SKM-1 treated with dmso at 0.1 percent for 144 hours (cell line): ENCODE data around the gene KRT25.
"Not testable (repeated sequence)": the region's sequence is repeated elsewhere in the genome, so short reads cannot be mapped to it uniquely, and the experiment has no call there.

Source experiments
- DNase-seq: peaks from one replicate; lab custom pipeline; 2025; ENCODE audit not compliant: unreplicated experiment; lab: John Stamatoyannopoulos, UW

KRT25 gene

DNA sequence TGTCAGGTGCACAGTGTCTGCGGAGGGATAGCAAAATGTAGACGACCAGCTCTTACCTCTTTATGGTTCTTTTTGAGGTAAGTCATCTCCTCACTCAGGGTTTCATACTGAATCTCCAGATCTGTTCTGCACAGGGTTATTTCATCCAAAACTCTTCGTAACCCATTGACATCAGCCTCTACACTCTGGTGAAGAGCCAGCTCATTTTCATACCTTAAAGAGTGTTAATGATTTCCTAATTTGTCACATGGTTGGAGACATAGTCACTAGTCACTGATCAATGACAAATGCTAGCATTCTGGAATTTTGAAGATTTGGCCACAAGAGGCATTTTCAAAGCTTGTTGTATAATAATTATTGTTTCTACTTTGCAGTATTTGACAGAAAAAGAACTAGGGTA is 1.3 kb downstream of the KRT25 start:
- no peak for DNase-seq

DNA sequence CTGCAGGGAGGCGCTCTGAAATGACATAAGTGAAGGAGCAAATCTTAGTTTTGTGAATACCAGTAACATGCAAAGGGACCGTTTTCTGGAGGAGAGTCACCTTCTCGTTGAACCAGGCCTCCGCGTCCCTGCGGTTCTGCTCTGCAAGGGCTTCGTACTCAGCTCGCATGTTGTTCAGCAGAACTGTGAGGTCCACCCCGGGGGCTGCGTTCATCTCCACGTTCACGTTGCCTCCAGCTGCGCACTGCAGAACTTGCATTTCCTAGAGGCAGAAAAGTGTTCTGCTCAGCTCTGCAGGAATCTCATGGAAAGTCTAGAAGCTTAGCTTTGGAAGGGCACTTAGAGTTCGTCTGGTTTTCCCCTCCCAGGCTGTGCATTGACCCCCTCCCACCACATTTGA is 4.1 kb downstream of the KRT25 start:
- no peak for DNase-seq

DNA sequence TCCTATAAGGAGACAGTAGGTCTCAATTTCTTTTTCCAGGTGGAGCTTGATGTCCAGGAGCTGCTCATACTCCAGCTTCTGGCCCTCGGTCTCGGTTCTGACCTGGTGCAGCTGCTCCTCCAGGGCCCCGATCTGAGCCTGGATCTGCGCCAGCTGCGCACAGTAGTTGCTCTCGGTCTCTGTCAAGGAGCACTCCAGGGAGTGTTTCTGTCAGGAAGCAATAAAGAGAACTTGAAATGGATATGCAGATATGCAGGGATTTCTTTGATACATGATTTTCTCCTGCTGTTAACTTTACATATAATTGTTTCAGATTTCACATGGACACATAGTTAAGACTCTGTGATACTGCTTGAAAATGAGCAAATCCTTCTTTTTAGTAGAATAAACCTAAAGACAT is 4.7 kb downstream of the KRT25 start:
- no peak for DNase-seq

DNA sequence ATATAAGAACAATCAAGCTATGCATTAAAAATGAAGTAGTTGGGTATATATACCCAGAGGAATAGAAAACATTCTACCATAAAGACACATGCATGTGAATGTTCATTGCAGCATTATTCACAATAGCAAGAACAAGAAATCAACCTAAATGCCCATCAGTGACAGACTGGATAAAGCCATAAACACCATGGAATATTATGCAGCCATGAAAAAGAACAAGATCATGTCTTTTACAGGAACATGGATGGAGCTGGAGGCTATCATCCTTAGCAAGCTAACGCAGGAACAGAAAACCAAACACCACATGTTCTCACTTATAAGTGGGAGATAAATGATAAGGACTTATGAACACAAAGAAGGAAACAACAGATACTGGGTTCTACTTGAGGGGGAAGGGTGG is 6.5 kb downstream of the KRT25 start:
- not testable (repeated sequence) for DNase-seq

DNA sequence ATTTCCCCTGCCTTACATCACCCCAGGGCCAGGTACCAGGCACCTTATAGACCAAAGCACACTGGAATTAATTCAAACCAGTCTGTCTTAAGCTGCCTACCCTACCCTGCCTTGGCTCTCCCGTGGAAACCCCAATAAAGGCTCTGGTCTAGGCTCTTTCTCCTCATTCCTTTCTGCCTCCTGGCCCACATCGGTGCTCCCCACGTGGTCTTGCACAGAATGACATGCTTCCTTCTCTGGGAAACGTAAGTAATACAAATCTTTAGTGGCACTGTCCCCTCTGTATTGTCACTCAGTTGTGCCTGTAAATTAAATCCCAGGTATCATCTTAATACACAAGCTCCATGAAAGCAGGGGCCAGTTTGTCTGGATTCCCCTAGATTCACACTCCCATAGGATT is 16.6 kb downstream of the KRT25 start:
- DNase-seq = no peak

DNA sequence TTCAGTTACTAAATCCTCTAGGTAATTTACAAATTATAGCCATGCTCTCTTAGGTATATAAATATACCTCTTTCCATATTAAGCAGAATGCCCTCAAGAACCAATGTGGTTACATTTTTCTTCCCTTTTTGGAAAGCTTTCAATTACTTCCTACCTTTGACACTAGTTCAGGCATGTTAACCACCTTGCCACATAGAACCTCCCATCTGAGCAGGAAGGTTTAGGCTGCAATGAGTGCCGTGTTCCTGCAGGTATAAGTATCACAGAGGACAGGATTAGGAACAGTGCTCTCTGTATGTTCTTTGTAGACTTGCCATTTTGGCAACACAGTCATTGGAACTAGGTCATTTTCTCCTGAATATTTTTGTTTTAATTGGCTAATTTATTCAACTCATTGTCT is 20.1 kb downstream of the KRT25 start:
- no peak for DNase-seq

DNA sequence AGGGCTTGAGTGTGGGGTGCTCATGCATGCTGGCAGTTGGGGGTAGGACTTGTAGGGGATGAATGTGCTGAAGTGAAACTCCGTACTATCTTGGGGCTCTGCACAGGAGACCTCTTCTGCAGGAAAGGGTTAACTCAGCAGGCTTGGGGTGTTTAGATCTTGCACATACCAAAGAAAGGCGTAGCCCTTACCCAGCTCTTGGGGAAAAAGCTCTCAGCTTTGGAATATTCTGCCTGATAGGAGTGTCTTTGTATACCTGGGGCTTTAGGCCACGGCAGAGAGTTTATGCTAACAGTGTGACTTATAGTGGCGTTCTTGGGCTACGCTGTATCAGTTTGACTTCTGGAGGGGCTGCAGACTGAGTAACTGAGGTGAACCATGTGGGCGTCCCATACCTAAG is 21.1 kb downstream of the KRT25 start:
- no peak for DNase-seq

DNA sequence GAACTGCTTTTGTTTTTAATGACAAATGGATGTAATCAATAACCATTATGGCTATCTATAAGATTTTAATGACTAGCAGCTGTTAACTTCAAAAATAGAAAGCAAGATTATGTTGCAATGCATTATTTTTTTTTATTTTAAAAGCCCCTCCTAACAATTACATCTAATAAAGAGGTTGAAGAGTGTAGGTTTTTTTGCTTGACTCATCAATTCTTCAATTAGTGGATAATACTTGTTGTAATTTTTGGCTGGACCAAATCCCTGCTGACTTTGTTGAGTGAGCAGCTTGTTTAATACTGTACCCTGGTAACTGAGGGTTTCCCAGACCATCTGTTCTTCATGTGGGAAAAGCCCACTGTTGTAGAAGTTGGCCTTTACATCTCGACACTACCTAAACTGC is 24.2 kb downstream of the KRT25 start:
- no peak for DNase-seq

DNA sequence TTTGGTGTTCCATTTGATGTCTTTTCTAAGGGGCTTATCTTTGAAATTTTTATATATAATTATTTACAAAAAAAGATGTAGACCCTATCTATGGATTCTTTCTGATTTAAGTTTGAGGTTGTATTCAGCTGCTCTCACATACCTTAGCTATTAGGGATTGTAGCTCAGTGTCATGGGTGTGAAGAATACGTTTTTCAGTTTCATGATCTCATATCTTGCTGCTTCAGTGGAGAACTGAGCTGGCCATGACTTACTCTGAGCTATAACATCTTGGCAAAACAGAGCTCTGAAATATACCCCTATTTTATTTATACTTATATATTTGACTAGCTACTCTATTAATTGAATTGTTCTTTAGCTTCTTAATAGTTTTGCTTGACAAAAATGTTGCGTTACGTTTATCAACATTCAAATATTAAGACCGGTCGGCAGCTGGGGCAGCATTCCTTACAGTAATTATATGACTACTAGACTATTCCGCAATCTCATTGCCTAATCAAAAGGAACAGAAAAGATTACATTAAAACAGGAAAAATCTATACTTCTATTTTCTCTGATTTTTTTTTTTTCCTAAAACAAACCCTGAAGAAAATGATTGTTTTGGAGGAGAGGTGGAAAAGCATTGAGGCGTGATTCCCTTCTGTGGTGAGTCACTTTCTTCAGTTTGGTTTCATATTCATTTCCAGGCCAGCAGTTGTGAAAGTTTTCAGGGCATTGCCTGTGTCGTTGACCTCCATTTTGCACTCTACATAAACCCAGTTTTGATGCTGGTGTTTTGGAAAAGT is 27.5 kb downstream of the KRT25 start:
- no peak for DNase-seq

DNA sequence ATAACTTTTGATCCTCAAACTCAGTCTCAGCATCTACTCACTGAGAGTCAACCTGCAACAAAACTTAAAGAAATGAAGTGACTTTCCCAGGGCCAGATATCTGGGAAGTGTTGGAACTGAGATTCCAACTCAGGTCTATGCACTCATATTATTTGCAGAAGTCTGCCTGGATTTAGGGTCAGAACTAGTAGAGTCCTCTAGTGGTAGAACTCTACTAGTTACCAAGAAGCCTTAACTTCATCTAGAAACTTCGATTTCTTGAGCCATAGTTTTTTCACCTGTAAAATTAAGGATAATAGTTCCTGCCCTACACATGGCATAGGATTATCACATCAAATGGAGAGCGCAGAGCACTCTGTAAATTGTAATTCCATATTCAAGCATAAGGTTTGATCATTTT is 28.2 kb downstream of the KRT25 start:
- DNase-seq = peak; percentile 18

DNA sequence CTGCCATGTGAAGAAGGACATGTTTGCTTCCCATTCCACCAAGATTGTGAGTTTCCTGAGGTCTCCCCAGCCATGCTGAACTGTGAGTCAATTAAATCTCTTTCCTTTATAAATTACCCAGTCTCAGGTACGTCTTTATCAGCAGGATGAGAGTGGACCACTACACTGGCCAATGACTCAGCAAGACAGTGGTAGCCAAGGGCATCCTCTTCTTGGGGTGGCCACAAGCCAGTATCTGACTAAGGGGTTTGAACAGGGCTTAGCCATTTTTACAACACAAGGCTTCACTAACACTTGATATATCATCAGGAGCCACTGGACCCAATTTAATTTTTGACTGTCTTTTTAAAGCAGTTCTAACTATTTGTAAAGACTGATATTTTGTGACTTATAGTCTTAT is 30.5 kb downstream of the KRT25 start:
- DNase-seq = no peak

DNA sequence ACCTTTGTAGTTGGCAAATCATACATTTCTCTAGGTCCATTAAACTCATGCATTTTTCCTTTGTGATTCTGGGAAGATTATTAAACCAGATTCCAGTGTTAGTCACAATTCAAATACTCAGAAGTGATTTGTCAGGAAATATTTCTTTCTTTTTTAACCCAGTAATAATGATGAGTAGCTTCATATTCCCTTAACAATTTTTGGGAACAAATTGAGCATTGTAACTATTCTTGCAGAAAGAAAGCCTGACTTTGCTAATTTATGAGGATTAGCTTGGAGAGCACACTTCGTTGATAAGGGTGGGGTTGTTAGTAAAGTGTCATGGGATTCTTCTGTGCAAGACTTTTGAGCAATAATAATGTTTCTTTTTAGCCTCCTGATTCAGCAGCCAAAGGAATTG is 32.9 kb downstream of the KRT25 start:
- no peak for DNase-seq

DNA sequence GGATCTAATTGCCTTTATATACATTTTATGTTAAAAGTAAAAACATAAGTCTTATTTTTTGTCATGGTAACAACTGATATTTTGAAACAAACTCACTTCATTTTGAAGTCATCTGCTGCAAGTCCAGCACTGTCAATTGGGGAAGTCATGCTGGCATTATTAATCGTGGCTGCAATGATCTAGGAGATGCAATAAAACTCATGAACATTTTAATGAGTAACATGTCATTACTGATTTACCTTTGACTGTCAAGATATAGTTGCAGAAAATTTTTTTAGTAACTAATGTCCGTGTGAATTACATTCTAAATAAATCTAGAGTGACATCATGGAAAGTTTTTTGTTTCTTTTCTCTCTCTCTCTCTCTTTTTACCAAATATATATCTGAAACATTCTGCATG is 34.2 kb downstream of the KRT25 start:
- no peak for DNase-seq

DNA sequence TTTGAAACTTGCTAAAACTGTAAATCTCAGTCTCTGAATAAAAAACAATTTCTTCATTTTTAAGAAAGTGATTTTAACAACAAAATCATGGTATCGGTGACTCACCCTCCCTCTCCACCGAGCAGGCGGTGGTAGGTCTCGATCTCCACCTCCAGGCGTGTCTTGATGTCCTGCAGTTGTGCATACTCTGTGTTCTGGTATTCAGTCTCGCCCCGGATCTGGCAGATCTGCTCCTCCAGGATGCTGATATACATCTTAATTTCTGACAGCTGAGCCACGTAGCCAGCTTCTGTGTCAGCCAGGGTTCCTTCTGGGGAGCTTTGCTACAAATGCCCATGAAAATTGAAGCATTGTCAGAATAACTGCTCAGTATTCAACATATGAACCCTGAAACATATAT is 36.2 kb downstream of the KRT25 start:
- DNase-seq = no peak

DNA sequence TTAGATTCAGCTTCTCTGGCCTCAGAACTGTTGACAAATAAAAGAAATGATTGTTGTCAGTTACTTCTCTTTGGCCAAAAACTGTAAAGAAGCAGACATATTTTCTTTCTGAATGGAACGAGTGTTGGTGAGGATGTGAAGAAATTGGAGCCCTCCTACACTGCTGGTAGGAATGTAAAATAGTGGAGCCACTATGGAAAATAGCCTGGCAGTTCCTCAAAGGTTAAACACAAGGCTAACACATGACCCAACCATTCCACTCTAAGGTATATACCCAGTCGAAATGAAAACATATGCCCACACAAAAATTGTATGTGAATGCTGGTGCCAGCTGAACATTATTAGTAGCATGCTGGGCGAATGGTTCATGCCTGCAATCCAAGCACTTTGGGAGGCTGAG is 37.4 kb downstream of the KRT25 start:
- DNase-seq = no peak

DNA sequence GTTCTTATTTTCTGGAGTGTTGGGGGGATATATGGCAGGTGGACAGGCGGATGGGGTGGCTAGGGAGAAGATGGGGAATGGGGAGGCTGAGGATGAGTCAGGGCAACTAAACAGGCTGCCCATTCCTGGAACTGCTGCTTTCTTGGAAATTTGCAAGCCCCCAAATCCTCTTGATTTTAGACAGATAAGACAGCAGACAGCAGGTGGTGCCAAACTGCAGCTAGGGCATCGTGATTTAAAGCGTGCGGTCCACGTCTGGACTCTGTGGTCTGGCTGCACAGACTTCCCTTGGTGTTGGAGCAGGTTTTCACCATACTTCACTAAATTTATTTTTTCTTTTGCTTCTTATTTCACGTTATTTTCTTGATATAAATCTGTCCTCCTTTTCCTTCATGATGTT is 40.7 kb downstream of the KRT25 start:
- DNase-seq = no peak

DNA sequence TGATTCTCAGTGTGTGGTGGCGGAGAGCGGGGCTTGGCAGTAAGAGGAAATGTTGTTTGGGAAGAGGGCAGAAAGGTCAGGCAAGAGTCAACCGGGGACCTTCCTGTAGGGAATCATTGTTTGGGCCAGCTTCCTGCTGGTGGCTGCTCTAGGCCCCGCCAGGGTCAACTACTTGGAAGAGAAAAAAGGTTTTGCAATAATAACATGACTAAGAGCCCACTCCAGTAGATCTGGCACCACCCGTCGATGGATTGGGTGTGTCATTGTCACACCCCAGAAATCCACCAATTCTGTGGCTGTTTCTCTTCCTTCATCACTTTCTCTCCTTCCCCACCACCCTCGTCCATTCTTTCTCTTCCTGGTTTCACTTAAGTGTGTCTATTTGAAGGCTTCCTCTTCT is 47.4 kb downstream of the KRT25 start:
- no peak for DNase-seq

DNA sequence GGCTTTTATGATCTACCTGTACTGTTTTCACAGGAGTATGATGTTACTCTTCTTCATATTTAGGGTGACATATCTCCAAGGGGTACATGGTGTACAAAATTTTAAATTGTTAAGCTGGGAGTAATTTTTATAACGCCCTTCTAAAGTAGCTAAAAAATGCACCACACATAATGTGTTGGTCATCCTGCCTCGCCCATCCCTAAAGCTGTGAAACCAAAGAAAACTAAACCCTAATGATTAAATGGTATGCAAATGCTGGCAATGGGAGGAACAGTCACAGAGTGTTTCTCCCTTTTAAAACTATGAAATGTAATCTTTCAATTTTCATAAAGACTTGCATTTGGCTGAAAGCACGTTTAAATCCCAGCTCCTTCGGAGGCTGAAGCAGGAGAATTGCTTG is 49.5 kb downstream of the KRT25 start:
- no peak for DNase-seq

DNA sequence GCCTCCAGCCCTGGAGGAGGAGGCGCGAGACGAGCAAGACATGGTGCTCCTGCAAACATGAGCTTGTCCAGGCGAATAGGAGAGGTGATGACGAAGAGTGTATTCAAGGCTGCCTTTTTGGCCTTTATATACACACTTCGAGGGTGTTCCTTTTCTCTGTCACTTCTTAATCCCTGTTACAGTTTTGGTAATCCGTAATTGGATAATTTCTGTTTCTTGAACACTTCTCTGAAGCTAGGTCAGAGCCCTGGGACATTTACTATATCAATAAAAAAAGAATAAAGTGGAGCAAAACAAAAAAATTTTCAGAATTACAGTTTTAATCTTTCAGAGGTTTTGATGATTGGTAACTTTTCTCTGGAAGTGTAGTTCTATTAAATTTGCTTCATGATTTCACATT is 51.5 kb downstream of the KRT25 start, which contains the start of gene KRT24:
Gene KRT24 (minus strand): TSS at position 101 of the 400 bp plus-strand sequence. CDS start 59 bp downstream, at position 42.
- no peak for DNase-seq

DNA sequence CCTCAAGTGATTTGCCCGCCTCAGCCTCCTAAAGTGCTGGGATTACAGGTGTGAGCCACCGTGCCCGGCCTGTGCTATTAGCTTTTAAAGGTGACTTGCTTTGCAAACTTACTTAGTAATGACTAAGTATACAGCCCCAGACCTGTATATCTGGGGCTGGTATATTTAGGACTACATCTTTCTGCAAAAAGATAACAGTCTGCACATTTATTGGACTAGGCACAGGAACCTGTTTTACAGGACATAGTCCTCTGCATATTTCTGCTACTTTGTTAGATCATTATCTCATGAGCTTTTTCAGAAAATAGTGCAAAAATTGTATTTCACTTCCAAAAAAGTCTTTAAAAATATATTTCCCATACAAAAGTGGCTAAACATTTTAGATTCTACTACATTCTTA is 52.9 kb downstream of the KRT25 start:
- no peak for DNase-seq

DNA sequence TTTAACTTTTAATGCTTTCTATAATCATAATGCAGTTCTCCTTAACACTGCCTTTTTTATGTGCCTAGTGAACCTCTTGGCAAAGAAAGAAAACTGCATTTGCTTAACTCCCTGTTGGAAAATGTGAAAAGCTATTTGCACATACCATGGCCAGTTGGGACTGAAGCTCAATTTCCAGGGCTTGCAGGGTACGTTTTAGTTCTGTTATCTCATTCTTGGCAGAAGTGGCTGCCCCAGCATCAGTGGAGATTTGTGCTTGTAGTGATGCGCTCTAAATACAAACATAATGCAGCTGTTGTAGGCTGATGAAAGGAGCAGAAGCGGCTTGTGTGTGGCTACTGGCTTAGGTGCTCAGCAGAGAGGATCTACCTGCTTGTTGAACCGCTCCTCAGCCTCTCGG is 55.3 kb downstream of the KRT25 start:
- DNase-seq = no peak

DNA sequence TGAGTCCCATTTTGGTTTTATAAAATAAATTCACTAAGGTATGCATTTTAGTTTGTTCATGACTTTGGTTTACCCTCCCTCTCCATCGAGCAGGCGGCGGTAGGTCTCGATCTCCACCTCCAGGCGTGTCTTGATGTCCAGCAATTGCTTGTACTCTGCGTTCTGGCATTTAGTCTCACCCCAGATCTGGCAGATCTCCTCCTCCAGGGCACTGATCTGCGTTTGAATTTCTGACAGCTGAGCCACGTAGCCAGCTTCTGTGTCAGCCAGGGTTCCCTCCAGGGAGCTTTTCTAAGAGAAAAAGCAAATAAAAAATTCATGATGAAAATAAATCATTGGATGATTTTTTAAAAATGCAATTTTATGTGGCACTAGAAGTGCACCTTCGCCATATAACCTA is 55.8 kb downstream of the KRT25 start:
- no peak for DNase-seq
